Amniotic stem cell (primary cell): ENCODE results near the gene SIGLEC10.

Source experiments
- DNase-seq: peaks from one replicate; lab custom pipeline; 2025; lab: John Stamatoyannopoulos, UW

SIGLEC10 gene

DNA sequence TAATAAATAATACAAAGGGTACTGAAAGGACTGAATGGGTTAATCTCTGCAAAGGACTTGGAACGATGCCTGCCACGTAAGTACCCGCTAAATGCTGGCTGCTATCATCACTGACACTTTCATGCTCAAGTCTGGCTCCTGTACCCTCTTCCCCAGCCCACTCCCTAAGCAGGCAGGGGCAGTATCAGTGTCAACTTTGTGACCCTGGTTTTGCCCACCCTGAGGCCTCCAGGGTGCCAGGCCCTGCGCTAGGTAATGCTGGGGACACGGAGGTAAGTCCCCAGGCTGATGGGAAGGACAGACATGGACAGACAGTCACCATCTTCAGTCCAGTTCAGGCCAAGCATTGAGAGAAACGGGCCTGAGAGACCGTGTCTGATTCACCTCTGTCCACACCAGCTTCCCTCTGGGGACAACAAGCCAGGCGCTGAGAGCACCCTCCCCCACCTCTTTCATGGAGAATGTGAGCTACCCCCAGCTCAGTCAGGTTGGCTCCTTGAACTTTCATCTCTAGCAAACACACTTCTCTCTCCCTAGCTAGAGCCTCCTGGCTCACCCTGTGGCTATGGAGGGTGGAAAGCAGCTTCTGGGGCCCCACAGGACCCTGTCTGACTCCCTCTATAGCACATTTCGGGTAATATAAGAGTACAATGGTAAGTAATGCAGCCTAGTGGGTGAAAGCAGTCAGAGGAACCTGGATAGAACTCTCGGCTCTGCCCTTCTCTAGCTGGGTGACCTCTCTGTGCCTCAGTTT is 52.1 kb downstream of the SIGLEC10 start:
- DNase-seq, result no peak

DNA sequence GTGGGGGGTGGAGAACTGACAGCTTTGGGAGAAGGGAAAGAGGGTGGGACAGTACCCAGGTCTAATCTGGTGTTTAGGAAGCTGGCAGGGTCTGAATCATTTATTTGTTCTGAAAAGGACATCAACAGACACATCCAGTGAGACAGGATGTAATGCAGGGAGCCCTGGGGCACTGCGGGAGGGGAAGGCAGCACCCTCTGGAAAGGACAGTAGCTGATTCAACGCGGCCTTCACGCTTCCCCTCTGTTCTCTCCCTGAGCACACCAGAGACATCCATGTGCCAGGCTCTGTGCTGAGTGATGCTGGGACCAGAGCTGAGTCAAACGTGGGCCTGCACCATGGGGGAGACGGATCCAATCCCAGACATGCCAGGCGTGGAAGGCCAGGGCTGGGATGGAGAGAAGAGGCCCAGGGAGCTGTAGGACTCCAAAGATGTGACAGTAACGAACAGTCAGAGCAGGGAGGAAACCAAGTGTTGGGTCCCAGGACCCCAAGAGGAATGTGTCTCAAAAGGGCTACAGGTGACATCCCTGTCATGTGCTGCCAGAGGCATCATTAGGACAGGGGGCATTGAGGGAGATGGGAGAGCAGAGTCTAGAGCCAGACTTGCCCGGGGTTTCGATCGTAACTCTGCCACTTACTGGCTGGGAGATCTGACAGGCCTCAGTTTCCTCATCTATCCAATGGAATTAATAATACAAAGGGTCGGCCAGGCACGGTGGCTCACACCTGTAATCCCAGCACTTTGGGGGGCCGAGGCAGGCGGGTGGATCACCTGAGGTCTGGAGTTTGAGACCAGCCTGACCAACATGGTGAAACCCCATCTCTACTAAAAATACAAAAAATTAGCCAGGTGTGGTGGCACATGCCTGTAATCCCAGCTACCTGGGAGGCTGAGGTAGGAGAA is 53.0 kb downstream of the SIGLEC10 start:
- DNase-seq, result no peak

DNA sequence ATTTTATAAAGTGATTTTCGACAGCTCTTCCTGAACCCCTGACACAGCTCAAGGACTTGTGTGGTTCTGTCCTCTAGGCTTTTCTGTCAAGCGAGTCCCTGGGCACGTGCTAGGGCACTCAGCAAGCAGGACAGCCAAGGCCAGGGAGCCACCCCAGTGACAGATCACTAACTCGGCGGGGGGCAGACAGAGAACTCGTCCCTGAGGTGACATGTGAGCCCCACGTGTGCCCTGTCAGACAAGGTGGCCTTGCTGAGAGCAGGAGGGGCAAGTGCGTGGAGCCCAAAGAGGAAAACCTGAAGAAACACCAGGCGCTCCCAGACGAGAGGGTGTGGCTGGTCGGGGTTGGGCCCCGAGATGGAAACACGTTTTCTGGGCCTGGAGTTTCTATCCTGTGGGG is 56.2 kb downstream of the SIGLEC10 start:
- no peak for DNase-seq
